GM21367 (cell line): ENCODE data around the gene TACC2.

ENCODE experiments used
- ATAC-seq: cut with Tn5 transposase; IDR thresholded peaks from one replicate; pipeline ENCODE4 v1.9.1; 2021; ENCODE audit not compliant: unreplicated experiment

TACC2 gene

DNA sequence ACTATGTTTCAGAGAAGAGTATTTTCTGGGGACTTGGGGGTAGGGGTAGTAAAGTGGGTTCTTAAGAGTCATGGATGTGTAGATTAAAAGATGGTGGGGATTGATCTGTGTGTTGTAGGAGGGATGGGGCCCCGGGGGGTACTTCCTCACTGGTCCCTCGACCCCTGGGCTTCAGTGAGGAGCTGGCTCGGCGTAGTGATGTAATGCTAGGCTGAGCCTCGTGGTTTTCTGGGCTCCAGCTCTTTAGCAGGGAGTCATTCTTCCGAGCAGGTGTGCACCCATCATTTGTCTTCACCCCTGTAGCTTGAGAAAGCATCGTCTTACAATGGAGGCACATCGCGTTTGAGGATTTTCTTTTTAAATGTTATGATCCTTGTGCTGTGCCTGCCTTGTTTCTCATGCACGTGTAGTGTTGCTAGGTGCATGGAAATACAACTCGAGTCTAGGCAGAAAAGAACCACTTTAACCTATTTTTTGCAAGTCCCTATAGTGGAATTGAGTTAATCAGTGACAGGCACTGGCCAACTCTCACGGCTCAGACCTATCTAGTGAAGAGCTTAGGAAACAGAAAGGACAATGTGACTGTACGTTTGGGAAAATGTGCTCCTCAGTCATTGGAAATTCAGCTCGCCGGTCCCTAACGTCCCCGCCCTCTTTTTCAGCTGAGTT lies 176.0 kb downstream of the TACC2 start:
- ATAC-seq: no peak

DNA sequence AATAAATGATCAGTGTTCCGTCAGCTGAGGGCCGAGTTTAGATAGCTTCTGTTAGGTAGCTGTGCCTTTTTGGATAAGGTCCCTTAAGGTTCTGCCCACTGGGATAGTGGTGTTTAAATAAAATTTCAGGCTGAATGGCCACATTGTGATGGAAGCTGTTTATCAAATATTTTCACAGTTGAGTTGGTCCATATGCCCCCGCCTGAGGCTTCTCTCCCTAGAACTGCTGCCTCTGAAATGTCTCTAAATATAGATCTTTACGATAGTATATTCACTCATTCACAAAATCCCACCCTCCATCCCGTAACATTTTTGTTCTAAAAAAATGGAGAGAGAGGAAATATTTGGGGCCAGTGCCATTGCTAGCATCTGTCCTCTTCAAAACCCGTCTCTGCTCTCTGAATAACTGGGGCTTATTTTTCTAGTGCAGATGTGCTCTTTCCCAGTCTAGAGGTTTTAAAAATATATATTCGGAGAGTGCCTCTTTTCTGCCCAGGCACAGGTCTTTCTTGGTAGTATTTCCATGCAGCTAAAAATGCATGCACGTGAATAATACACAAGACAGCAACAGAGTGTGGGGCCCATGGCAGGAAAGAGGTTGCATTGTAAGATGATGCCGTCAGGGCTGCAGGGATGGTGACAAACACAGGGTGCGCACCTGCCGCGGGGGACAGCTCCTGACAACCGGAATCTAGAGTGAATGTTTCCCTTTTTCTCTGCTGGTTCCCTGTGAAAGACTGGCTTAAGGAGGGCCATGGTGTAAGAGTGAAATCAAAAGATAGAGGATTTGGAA lies 176.7 kb downstream of the TACC2 start:
- ATAC-seq: no peak

GRCh38 chr10:122168101-122168500 lies 179.1 kb downstream of the TACC2 start:
- no peak for ATAC-seq

DNA sequence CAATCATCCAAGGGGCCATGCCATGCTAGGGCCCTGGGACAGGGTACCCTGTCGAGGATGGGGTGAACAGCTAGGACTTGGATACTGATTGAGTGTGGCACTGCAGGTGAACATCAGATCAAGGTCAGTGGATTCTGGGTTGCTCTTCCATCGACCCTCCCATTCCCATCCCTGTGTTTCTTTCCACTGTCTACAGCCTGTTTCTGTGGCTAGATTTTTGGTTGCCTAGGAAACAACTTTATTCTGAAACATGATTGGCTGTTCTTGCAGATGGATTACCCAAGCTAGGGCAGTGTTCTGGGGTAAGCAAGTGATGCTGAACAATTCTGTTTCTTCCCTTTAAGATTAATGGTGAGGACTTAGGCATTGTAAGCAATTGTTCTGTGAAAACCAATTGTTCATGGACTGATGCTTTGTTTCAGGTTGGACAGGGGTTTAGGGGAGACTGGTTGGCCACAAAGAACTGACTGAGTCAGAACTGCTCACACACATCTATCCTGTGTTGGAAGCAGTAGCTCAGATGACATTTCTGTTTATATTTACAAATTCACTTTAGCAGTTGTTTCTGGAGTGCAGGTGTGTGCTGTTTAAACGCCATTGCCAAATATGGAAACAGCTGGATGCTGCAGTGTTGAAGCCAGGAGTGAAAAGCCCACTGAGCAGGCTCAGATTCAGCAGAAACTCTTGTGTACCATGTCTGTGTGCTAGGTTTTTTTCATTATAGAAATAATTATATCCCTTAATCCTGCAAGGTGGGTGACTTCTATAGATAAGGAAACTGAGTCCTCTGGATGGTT lies 179.8 kb downstream of the TACC2 start:
- ATAC-seq: no peak

GRCh38 chr10:122170802-122171201 lies 181.8 kb downstream of the TACC2 start:
- ATAC-seq: no peak

DNA sequence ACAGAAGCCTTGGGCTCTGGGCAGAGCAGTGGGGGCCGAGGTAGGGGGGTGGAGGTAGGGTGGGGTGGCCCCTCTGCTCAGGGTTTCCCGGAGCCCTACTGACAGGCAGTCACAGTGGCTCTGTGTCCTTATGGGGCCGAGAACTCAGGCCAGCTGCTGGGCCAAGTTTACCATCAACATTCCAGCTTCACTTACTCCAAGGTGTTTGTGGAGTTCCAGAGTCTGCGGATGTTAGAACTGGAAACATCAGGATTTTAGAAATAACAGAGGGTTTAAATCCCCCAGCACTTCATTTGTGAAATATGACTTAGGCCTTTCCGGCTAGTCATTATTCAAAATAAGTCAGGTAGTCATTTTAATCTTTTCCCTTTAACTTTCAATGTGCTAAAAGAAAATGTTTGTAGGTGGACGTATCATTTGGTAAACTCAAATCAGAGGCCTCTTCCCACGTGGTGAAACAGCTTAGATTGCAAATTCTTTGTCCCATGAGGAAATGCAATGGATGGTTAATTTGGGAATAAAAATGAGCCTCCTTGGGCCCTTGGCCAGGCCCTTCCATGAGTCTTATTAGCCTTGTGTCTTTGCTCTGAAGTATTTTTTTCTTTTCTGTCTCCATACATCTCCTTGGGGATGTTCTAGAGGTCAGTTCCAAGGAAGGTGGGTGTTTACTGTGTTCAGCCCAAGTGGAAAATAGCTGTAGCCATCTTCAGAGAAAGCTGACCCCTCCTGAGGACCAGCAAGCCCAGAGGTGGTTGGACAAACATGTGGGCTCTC lies 182.5 kb downstream of the TACC2 start:
- ATAC-seq: no peak

- ATAC-seq: no peak
Measured at GRCh38 chr10:122172361-122173008, 183.5 kb downstream of the TACC2 start.

DNA sequence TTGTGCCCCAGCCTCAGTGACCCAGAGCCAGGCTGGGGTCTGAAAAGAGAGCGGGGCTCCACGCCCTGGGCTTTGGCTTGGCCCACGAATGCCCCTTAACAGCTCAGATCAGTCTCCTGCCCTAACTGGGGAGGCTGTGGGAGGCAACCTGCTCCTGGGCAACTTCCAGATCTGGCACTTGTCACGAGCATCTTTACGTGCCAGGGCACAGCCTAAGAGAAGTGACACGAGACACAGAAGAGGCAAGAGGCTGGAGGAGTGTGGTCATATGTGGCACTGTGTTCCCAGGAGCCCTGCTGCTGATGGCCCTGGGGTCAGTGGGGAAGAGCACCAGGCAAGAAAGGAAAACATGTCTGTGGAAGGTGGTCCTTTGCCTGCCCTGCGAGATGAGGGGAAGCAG lies 184.4 kb downstream of the TACC2 start:
- no peak for ATAC-seq

GRCh38 chr10:122173766-122174435 lies 184.9 kb downstream of the TACC2 start:
- ATAC-seq: no peak

- ATAC-seq: no peak
Measured at GRCh38 chr10:122176232-122177213, 187.6 kb downstream of the TACC2 start.

GRCh38 chr10:122178655-122179054 lies 189.7 kb downstream of the TACC2 start:
- no peak for ATAC-seq

DNA sequence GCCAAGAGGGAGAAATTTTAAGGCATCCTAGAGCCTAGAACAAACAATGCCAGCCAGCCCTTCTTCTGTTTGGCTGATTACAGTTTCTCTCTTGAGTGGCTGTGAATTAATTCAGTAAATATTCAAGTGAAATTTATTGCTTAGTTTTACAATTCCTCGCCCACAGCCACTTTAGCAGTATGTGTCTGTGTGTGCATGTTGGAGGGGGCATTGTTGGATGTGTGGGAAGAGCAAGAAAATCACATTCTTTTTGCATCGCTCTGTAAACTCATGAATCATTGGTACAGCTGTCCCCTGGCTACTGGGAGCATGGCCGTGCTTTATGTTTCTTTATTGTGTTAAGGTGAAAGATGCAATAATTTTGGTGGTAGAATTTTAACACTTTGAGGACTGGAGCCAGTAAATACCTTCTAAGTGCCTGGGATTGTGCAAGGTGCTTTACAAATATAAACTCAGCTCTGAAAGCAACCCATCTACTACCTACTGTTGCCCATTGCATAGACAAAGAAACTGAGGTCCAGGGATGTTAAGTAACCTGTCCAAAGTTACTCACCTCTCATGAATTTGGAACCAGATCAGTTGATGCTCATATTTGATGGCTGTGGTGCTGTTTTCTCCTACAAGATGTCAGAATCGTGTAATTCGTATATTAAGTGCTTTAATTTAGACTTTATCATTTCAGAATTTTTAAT lies 192.2 kb downstream of the TACC2 start:
- ATAC-seq: no peak

- ATAC-seq: no peak
Measured at GRCh38 chr10:122181876-122182275, 192.9 kb downstream of the TACC2 start.

- no peak for ATAC-seq
Measured at GRCh38 chr10:122182308-122182707, 193.3 kb downstream of the TACC2 start.

DNA sequence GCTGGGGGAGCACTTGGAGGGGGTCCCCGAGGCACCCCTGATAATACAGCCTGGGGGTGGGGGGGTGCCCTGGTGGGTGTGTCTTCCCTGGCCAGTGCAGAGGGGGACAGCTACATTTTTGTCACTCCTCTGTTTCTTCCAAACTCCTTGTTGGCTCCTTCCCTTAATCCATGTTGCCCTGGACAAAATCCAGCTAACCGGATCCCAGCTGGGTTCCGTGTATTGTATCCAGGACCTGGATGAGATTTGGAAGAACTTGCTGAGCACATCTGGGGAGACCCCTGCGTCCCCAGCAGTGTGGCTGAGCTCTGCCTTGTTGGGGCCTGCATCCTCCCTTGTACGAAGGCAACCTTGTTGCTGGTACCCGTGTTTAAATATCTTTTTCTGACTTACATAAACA lies 195.3 kb downstream of the TACC2 start:
- ATAC-seq: no peak

GRCh38 chr10:122185643-122186042 lies 196.7 kb downstream of the TACC2 start:
- ATAC-seq: no peak

- no peak for ATAC-seq
Measured at GRCh38 chr10:122186816-122187810, 198.2 kb downstream of the TACC2 start.
